Activated CD8-positive, alpha-beta T cell treated with anti-CD3 and anti-CD28 coated beads for 36 hours (primary cell): ENCODE results near the gene SERPINB10. TPM values are rescaled to one million over a fixed set of nuclear protein-coding genes. Genes with fewer than 3 reads are reported as not detected.

ENCODE experiments used
- ATAC-seq: fragments of 200-7000 bp; cut with Tn5 transposase; one replicate; pipeline ENCODE4 v1.10.0; 2021; ENCODE audit warnings: mild to moderate bottlenecking, moderate library complexity
- CTCF ChIA-PET: fragments of 350-600 bp; sonication (Branson Sonifier 250); formaldehyde crosslinking; loops from one replicate; lab custom pipeline; 2021; ENCODE audit warnings: antibody characterized with exemption; lab: Charles Lee
- POLR2A ChIA-PET: fragments of 350-600 bp; sonication (Branson Sonifier 250); formaldehyde crosslinking; loops from one replicate; lab custom pipeline; 2021; ENCODE audit warnings: antibody characterized with exemption; lab: Charles Lee
- DNase-seq: peaks from one replicate; pipeline ENCODE4 v3.0.0-alpha.2; 2020
- H3K27ac Mint-ChIP-seq: one replicate; pipeline ENCODE4 v1.8.0; 2021; ENCODE audit warnings: mild to moderate bottlenecking, mixed read lengths
- H3K27me3 Mint-ChIP-seq: one replicate; pipeline ENCODE4 v1.8.0; 2021; ENCODE audit warnings: mixed read lengths
- H3K36me3 Mint-ChIP-seq: one replicate; pipeline ENCODE4 v1.8.0; 2021; ENCODE audit warnings: low read depth, mixed read lengths
- H3K4me1 Mint-ChIP-seq: one replicate; pipeline ENCODE4 v1.8.0; 2021; ENCODE audit warnings: low read depth, mixed read lengths
- H3K4me3 Mint-ChIP-seq: one replicate; pipeline ENCODE4 v1.8.0; 2021; ENCODE audit warnings: mild to moderate bottlenecking, moderate library complexity, mixed read lengths
- H3K9me3 Mint-ChIP-seq: one replicate; pipeline ENCODE4 v1.8.0; 2021; ENCODE audit warnings: mixed read lengths
- intact Hi-C: fragments of 100-400 bp; cut with micrococcal nuclease; formaldehyde crosslinking; loops from one replicate; pipeline ENCODE4 v1.10.0; 2022
- total RNA-seq, 2 experiments: library from RNA; stranded (reverse); gene quantifications; one replicate each; pipeline ENCODE4 v1.2.3, GENCODE V29; 2021
- TF ChIP-seq, protein P1 (sequence below): fragments of 200-600 bp; IDR thresholded peaks from one replicate; pipeline ENCODE4 v1.8.0; 2022; ENCODE audit warnings: antibody characterized with exemption, mild to moderate bottlenecking

SERPINB10 gene
- total RNA-seq, 2 experiments from 2014 or later = not detected

DNA sequence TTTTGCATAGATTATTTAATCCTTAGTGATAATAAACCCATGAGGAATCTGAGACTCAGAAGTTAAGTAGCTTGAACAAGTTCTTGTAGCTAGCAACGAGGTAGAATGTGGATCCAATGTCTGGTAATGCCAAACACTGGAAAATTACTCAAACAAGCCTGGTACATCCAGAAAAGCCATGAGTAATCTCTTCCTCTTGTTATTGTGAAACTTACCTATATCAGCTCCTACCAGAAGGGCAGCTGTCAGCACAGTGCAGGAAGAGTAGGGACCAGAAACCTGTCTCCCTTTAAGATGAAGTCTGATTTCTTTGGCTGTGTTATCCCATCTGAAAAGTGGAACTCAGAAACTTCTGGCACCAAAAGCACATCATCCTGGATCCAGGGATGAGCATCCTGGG is 54.4 kb downstream of the SERPINB10 start:
- Mint-ChIP-seq H3K36me3 (no peaks in the 10 kb centered on the region), H3K9me3 (no peaks in the 10 kb centered on the region), H3K27me3 (peaks cover 33% of the 10 kb centered on the region), H3K4me1 (no peaks in the 10 kb centered on the region), H3K4me3 (no peak overlapping the region), H3K27ac (no peak overlapping the region)
- ChIA-PET CTCF (interaction anchor here (1.9 to 4.4 kb wide), 6 partner anchors 8 to 444 kb away, joined by 5 to 52 read pairs (median 20); no protein-coding TSS in a partner anchor), POLR2A (no interaction called here)
- DNase-seq = no peak
- ATAC-seq = no peak
- TF ChIP-seq, protein P1, sequence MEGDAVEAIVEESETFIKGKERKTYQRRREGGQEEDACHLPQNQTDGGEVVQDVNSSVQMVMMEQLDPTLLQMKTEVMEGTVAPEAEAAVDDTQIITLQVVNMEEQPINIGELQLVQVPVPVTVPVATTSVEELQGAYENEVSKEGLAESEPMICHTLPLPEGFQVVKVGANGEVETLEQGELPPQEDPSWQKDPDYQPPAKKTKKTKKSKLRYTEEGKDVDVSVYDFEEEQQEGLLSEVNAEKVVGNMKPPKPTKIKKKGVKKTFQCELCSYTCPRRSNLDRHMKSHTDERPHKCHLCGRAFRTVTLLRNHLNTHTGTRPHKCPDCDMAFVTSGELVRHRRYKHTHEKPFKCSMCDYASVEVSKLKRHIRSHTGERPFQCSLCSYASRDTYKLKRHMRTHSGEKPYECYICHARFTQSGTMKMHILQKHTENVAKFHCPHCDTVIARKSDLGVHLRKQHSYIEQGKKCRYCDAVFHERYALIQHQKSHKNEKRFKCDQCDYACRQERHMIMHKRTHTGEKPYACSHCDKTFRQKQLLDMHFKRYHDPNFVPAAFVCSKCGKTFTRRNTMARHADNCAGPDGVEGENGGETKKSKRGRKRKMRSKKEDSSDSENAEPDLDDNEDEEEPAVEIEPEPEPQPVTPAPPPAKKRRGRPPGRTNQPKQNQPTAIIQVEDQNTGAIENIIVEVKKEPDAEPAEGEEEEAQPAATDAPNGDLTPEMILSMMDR = no peak
- intact Hi-C loops = no loop called here

DNA sequence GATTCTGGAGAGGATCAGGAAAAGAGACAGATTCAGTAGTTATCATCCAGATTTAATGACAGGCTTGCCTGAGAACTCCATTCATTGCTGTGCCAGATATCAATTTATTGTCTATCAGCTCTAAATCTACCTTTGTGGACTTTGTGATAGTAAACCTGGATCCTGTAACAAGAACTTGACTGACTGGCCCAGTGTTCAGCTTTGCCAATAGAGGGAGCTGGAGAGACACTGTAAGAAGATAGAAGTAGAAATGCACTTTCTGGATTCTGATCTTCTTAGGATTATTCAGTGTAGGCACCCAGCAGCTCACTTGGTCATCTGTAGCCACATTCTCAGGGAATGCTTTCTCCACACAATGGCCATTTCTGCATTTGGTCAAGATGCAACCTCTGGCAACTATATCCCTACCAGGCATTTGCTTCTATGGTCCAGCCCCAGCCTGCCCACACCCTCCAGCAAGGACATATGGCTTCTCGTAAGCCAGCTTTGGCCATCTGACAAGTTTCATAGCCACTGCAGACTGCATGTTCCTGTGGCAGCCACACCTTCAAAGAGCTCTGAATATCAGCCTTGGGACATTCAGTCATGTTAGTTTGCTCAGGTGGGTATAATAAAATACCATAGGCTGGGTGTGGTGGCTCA is 56.0 kb downstream of the SERPINB10 start:
- ATAC-seq (peak; percentile 80), DNase-seq (peak; percentile 49)
- no peaks in the 10 kb centered on the region for H3K4me1 Mint-ChIP-seq
- no peak overlapping the region for H3K27ac Mint-ChIP-seq
- no peaks in the 10 kb centered on the region for H3K9me3 Mint-ChIP-seq
- TF ChIP-seq, protein P1 = peak; percentile 75
- no peaks in the 10 kb centered on the region for H3K36me3 Mint-ChIP-seq
- H3K4me3 Mint-ChIP-seq = no peak overlapping the region
- H3K27me3 Mint-ChIP-seq = peaks cover 26% of the 10 kb centered on the region
- ChIA-PET POLR2A (interaction anchor here (0.8 kb wide), 1 partner anchor 19 kb away, joined by 3 read pairs; no protein-coding TSS in a partner anchor), CTCF (interaction anchor here (0.6 to 4.4 kb wide), 24 partner anchors 10 to 447 kb away, joined by 3 to 52 read pairs (median 5); no protein-coding TSS in a partner anchor)
- intact Hi-C loops = loop anchor here (1.0 kb wide), 1 partner anchor 16 kb away; no protein-coding TSS in a partner anchor

DNA sequence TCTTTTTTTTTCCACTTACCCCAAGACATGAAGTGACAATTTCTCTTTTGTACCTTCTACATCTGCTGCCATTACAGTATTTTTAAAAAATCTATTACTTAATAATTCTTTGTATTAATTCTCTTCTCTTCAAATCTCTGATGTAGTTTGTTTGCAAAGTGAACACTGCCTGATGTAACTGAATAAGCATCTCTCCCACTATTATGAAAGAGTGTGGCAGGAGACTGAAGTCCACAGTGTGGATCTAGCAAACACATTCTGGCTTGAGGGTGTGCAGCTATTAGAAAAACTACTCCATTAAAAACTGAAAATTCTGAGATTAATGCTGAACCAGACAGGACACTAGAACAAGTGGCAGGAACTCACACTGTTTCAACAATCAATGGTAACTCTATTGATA is 57.1 kb downstream of the SERPINB10 start:
- H3K4me3 Mint-ChIP-seq = no peak overlapping the region
- DNase-seq (no peak), ATAC-seq (no peak)
- TF ChIP-seq, protein P1 = no peak
- ChIA-PET CTCF (interaction anchor here (0.9 to 4.4 kb wide), 7 partner anchors 10 to 448 kb away, joined by 3 to 52 read pairs (median 14); no protein-coding TSS in a partner anchor), POLR2A (no interaction called here)
- no peaks in the 10 kb centered on the region for H3K36me3 Mint-ChIP-seq
- H3K4me1 Mint-ChIP-seq = peaks cover 9% of the 10 kb centered on the region
- no peak overlapping the region for H3K27ac Mint-ChIP-seq
- no peaks in the 10 kb centered on the region for H3K9me3 Mint-ChIP-seq
- intact Hi-C loops = no loop called here
- peaks cover 18% of the 10 kb centered on the region for H3K27me3 Mint-ChIP-seq

DNA sequence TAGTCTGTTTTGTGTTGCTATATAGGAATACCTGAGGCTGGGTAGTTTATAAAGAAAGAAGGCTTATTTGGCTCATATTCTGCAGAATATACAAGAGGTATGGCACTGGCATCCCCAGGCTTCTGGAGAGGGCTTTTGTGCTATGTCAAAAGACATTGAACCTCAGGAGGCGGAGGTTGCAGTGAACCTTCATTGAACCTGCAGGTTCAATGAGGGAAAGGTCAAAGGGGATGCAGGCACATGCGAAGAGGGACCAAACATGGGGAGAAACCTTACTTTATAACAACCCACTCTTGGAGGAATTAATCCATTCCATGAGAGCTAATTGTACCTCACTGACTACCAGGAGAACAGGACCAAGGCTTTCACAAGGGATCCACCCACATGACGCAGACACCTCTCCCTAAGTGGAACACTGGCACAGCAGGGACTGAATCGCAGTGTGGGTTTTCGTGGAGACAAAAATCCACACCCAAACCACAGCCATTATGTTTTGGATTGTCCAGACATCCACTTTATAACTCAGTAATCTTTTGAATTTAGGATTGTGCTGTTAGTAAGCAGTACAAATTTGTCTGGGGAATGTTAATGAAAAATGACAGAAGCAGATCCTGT is 58.1 kb downstream of the SERPINB10 start:
- ATAC-seq (no peak), DNase-seq (no peak)
- ChIA-PET POLR2A (no interaction called here), CTCF (interaction anchor here (4.4 kb wide), 1 partner anchor 12 kb away, joined by 37 read pairs; no protein-coding TSS in a partner anchor)
- Mint-ChIP-seq H3K9me3 (no peaks in the 10 kb centered on the region), H3K27ac (no peak overlapping the region), H3K4me1 (peaks cover 9% of the 10 kb centered on the region), H3K4me3 (no peak overlapping the region), H3K27me3 (peaks cover 14% of the 10 kb centered on the region), H3K36me3 (no peaks in the 10 kb centered on the region)
- intact Hi-C loops = no loop called here
- TF ChIP-seq, protein P1 = no peak
